AG09309 (cell line): ENCODE data around the gene SMIM23.

ENCODE experiments used
- DNase-seq: peaks from one replicate; pipeline ENCODE4 v3.0.0-alpha.2; 2010; ENCODE audit warnings: low read depth
- H3K4me3 ChIP-seq: 2 replicates; pipeline ENCODE4 v1.5.1; 2011; ENCODE audit warnings: mild to moderate bottlenecking, low read depth, low read length, moderate library complexity; ENCODE audit not compliant: control insufficient read depth
- TF ChIP-seq, protein P1 (sequence below): IDR thresholded peaks from 2 replicates; pipeline ENCODE4 v1.5.1; 2011; ENCODE audit warnings: mild to moderate bottlenecking, low read depth, low read length, inconsistent platforms; ENCODE audit not compliant: insufficient read depth, control insufficient read depth; ENCODE audit errors: missing control alignments

Gene SMIM23

DNA sequence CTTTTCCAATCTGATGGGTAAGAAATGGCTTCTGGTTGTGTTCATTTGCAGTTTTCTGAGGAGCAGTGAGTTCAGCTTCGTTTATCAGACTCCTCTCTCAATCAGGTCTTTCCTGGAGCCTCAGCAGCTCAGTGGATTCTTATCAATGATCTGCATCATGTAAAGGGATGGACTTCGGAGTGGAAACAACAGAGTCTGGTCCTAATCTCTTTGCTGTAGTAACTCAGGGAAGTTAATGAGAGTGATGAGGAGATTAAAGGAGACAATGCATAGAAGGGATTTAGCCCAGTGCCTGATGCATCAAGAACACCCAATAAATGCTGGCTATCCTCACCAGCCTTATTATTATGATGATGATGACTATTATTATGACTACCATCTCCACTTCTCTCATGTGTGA, 47.2 kb downstream of the SMIM23 start:
- DNase-seq = no peak
- H3K4me3 ChIP-seq = no peak overlapping the region
- TF ChIP-seq, protein P1, sequence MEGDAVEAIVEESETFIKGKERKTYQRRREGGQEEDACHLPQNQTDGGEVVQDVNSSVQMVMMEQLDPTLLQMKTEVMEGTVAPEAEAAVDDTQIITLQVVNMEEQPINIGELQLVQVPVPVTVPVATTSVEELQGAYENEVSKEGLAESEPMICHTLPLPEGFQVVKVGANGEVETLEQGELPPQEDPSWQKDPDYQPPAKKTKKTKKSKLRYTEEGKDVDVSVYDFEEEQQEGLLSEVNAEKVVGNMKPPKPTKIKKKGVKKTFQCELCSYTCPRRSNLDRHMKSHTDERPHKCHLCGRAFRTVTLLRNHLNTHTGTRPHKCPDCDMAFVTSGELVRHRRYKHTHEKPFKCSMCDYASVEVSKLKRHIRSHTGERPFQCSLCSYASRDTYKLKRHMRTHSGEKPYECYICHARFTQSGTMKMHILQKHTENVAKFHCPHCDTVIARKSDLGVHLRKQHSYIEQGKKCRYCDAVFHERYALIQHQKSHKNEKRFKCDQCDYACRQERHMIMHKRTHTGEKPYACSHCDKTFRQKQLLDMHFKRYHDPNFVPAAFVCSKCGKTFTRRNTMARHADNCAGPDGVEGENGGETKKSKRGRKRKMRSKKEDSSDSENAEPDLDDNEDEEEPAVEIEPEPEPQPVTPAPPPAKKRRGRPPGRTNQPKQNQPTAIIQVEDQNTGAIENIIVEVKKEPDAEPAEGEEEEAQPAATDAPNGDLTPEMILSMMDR = no peak

DNA sequence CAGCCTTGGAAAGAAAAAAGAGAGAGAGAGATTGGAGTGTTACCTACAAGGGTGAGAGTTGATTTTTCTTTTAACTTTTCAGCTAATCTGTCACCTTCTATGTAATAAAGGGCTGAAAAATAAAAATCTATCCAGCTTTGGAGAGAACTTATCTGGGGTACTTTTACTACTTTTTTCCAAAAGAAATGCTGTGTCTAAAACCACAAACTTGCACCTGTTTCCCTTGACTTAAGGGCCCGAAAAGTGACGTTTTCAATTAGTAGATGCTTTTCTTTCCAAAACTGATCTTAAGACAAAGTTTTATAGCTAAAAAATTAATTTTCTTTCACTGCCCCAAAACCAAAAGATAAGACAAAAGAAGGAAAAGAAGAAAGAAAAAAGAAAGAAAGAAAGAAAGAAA, 48.8 kb downstream of the SMIM23 start:
- no peak for DNase-seq
- TF ChIP-seq, protein P1 = no peak
- no peak overlapping the region for H3K4me3 ChIP-seq

DNA sequence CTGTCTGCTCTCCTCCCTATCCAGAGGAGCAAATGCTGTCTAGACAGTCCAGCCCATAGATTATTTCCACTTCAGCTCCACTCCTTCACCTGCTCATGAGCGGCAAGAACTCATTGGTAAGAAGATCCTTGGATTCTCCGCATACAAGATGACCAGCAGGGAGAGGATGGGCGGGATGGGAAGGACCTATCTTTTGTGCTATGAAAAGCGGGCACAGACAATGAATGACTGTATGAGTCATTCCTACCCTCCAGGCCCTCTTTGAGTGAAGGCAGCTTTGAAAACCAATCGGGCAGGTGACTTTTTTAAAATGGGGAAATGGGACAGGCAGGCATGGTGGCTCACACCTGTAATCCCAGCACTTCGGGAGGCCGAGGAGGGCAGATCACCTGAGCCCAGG, 49.4 kb downstream of the SMIM23 start:
- TF ChIP-seq, protein P1 = no peak
- no peak overlapping the region for H3K4me3 ChIP-seq
- no peak for DNase-seq

DNA sequence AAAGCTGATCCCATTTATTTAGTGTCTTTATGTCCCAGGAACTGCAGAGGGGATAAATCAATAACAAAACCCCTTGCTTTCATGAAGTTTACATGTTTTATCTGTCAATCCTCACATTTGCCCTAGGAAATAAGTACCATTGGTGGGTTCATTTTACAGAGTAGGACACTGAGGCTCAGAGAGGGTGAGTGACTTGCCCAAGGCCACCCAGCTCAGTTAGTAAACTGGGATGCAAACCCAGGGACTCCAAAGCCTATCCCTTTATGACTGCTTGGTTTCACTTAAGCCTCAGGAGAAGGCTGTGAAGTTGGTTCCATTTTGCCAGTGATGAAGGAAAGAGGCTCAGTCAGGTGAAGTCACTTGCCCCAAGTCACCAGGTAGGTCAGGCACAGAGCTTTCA, 51.9 kb downstream of the SMIM23 start:
- no peak for DNase-seq
- H3K4me3 ChIP-seq = no peak overlapping the region
- TF ChIP-seq, protein P1 = no peak

DNA sequence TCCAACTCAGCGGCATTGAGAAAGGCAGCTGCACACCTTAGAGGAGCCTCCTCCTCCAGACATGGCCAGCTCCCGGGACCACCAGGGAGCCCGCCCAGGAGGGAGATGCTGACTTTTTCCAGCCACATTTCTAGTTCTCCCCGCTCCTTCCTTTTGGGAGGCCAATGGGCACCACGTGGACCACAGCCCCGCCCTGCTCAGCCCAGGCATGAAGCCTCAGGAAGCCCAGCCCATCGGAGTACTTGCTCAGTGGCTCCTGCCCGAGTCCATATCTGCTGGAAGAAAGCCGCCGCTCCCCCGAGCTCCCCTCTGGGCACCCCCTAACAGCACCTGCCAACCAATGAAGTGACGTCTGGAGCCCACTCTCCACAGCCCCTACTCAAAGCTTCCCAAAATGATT, 52.4 kb downstream of the SMIM23 start:
- no peak for DNase-seq
- TF ChIP-seq, protein P1 = no peak
- no peak overlapping the region for H3K4me3 ChIP-seq

DNA sequence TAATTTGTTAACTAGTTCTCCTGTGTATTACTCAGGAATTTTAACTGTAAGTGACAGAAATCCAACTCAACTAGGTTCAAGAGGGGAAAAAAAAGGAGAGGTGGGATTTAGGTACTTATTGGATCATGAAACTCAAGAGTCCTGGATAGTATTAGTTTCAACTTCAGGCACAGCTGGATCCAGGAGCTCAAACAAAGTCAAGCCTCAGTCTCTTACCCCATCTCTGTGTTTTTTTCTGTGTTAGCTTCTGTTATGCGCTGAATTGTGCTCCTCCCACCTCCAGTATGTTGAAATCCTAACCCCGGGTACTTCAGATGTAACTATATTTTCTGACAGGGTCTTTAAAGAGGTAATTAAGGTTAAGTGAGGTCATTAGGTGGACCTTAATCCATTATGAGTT, 53.5 kb downstream of the SMIM23 start:
- TF ChIP-seq, protein P1 = no peak
- DNase-seq = no peak
- no peak overlapping the region for H3K4me3 ChIP-seq

DNA sequence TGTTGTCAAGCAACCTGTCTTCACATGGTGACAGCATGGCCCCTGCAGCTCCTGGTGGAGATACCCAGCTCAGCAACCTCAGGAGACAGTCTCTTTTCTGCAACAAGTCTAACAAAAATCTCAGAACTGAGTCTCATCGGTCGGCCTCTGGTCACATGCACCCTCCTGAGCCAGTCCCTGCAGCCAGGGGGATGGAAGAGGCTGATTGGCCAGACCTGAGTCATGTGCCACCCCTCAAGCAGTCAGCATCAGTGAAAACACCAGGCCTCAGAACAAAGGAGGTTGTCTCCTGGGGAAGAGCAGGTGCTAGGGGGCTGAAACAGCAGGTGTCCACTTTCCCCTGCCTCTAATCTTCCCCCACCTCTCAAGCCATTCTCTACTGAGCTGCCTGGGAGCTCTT, 54.4 kb downstream of the SMIM23 start:
- DNase-seq = no peak
- TF ChIP-seq, protein P1 = no peak
- H3K4me3 ChIP-seq = no peak overlapping the region
